NCI-H187 treated with DMSO at 0.1 percent for 48 hours (cell line): ENCODE measurements around the gene LHX4.

Experiments
- DNase-seq: peaks from one replicate; lab custom pipeline; 2025; lab: John Stamatoyannopoulos, UW

The LHX4 gene

DNA sequence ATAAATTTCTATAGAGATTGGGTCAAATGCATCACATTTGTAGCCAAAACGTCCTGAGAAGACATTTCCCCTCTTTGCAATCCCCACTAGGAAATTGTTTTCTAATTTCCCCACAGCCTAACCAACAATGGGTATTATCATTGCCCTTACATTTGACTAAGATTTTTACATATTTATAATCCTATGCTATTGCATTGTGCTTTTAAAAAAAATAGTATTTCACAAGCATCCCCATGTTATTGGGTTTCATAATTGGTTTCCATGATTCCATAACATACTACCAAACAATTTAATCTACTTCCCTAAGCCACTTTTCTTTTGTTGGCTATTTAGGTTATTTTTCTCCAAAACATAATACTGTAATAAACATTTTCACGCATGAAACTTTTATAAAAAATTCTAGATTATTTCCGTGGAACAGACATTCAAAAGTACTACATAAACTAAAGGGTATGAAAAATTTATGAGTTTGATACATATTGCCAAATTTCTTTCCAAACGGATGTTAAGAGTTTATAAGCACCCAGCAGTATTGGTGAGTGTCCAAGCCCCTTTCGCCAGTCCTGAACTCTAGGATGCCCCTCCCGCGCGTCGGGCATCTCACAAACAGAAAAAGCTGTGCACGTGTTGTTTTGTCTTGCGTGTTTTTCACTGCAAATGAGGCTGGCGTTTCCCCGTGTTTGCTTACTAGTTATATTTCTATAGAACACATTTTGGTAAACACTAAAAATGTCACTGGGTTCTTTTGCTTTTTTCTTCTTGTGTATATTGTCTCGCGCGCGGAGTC, 2.0 kb upstream of the LHX4 start:
- DNase-seq = no peak

DNA sequence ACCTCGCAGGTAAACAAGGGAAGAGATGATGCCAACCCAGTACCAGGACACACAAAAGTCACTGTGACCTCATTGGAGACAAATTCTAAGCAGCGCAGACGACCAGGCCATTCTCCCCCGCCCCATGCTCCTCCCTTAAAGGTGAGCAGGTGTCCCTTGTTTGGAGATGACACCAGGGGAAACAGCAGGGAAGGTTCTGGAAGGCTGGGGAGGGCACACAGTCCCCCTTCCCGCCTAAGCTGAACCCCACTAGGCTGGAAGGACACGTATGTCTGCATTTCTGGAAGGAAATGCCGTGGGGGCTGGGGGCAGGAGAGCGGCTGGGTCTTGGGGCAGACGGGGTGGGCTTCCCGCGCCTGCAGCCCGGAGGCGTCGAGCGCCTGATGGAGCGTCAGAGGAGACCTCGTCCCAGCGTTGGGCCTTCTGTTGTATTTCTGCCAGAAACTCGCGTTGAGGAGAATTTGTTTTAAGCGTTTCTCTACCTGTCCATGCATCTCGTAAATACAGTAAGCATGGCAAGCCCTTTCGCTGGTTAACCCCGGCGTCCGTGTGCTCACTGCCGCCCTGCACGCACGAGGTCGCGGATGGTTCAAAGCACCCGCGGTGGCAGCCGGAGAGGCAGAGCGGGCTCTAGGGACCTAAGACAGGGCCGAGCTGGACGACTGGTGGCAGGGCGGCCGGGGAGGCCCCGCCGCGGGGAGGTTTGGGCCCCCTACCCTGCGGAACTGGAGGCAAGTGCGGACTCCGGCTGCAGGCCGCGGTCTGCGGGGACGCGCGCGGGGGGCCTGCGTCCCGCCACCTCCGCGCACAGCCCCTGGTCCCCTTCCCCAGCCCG, 1.2 kb upstream of the LHX4 start:
- no peak for DNase-seq

DNA sequence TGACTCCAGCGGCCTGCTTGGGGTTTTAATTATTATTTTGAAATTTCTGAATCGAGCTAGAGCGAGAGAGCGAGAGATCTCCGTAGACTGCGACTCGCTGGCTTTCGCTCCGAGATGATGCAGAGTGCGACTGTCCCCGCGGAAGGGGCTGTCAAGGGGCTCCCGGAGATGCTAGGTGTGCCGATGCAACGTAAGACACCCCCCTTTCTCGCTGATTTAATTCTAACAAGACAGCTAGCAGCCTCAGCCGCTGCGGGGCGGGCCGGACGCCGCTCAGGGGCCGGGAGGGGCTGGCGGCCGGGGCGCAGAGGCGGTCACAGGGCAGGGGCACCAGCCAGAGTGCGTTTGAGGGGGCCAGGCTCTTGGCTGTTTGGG, 339 bp downstream of the LHX4 start:
- no peak for DNase-seq

DNA sequence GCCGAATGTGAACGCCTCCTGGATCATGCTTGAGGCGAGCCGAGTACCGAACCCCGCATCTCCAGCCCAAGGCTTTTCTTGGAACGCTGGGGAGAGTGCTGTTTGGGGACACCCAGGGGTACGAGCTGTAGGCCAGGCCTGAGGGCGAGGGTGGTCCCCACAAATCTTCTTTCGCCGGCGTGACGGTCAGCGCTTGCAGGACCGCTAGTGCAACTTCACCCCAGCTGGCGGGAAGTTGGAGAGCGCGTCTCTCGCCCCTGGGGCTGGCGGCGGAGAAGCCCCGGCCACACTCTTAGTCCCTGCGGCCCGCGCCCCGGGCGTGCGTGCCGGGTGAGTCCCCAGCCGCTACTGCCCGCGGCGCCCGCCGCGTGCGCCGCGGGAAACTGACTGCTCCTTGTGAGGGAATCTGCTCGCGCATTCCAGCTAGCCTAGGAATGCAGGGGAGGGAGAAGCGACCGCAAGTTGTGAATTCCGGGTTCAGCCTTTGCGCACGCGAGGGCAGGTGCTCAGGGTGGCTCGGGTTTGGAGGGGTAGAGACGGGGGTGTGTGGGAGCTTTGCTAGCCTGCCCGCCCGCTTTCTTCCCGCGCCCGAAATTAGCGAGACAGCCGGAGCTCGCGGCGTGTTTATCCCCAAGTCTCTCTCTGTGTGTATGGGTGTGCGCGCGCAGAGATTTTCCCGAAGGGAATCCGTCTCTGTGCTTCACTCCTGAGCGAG, 884 bp downstream of the LHX4 start:
- no peak for DNase-seq

DNA sequence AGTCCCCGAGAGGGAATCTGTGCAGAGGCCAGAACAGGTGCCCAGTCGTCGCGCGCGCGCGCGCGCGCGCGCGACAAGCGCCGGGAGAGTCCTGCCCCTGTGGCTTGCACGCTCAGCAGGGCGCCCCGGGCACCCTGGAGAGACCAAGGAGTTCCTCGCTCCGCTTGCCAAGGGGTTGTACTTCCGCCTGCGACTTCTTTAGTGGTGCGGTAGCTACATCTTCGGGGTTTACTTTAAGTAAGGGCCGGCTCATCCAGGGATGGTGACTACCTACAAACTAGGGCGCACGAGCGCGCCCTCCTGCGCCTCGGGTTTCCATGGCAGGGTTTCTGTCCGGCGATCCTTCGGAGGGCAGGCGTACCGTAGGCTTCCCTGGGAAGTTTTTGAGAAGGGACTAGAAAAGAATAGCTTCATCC, 1.4 kb downstream of the LHX4 start:
- no peak for DNase-seq

GRCh38 chr1:180231936-180232335, 1.9 kb downstream of the LHX4 start:
- no peak for DNase-seq

DNA sequence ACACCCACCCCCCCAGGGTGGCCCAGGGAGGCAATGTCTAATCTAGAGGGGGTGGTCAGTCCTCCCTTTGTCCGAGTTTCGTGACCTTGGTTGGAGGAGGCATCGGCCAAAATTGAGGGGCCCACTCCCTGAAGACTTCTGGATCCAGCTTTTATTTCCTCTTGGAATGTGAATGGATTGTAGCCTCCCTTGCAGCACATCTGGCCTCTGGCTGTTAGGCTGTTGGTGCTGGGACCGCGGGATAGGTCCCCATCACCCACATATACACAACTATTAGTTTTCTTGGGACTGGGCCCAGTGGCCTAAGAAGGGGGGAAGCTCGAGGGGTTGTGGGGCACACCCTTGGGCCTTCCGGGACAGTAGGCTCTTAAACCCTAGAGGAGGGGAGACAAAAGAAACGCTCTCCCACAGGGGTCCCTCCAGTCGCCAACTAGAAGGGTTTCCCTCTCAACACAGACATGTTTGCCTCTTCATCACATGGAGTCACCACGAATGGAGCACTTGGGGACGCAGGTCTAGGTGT, 2.5 kb downstream of the LHX4 start:
- no peak for DNase-seq

GRCh38 chr1:180233191-180234011, 3.3 kb downstream of the LHX4 start:
- DNase-seq = no peak

- no peak for DNase-seq
Observed at GRCh38 chr1:180234369-180235076, 4.5 kb downstream of the LHX4 start.

DNA sequence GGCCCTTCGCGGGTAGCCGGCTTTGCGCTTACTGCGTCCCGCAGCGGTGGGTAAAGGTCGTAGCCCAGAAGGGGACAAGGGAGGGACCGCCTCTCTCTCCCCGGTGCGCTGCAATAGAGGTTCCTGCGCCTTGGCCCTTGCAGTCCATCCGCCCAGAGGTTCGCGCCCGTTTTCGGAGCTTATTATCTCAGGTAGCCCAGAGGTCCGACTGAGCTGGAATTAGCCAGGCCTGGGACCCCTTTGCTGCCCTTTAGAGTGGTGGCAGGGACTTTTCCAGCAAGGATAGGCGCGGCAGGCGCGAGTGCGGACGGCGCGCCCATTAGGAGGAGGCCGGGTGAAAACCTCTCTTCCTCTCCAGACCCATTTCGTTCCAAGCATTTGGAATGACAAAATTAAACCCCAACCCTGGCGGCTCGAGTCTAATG, 5.0 kb downstream of the LHX4 start:
- DNase-seq = no peak

GRCh38 chr1:180235502-180236239, 5.6 kb downstream of the LHX4 start:
- no peak for DNase-seq

DNA sequence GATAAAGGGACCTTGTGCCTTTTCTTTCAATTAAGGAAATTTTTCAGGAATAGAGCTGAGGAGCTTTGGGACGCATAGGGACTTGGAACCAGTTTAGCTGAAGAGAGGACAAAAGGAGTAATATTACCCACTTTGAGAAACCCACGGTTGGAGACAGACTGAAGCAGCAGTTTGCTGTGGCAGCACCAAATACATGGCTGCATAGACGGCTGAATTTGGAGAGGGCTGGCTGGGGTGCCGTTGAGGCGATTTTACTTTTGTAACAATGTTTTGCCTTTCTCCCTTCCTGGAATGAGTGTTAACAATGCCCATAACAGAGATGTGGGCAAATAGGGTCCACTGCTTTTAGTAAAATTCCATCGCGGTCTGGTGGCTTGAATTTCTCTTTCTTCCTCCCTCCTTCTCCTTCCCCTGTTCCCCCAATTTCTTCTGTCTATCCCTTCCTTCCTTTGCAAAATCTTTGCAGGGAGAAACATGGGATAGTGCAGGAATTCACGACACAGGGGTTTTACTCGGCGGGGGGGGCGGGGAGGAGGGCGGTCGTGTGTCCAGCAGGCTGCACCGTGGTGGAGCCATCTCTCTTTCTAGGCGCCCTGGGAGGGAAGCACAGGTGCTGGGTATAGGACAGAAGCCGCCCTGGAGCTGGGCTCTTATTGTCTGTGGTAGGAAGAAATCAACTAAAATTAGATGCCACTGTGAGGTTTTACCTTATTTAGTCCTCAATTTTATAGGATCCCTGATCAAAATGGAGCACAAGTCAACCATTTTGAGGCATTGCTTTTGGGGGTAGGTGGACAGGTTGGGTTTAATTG, 6.8 kb downstream of the LHX4 start:
- DNase-seq = no peak

DNA sequence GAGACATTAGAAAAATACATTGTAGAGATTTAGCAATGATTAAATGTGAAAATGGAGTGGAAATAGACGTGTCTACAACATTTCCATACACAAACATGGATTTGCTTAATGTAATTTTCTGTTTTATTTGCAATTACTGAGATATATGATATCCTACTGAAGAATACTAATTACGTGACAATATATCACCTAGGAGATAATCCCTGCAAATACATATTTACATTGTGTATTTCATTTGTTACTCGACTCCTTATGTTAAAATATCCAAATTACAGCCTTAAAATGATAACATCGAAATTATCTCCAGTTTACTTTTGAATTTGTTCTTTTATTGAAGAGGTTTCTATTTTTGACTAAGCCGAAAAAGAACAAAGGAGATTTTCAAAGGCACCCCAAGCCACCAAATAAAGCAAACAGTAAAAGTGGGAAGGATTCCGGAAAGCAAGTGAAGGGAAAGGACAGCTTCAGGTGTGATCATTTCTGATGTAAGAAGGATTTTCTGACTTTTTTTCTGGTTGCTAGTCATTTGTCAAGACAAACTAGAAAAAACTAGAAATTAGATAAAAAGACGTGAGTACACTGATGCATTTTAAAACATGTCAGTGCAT, 7.9 kb downstream of the LHX4 start:
- DNase-seq = no peak

DNA sequence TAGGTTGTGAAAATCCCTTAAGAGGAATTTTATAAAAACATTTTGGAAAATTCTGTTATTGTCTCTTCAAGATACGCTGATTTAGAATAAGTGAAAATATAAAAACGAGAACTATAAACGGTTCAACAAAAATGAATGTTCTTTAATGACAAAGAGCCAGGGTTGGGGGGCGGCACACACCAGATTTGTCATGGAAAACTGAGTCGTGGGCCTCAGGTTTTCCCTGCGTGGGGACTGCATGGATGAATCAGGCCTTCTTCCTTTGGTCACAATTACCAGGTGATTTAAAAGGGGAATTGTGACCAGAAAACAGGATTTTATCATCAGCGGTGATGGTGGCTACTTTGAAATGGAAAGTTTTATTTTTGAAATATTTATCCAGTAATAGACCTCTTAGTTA, 8.6 kb downstream of the LHX4 start:
- DNase-seq = no peak

- no peak for DNase-seq
Observed at GRCh38 chr1:180239145-180240096, 9.4 kb downstream of the LHX4 start.

DNA sequence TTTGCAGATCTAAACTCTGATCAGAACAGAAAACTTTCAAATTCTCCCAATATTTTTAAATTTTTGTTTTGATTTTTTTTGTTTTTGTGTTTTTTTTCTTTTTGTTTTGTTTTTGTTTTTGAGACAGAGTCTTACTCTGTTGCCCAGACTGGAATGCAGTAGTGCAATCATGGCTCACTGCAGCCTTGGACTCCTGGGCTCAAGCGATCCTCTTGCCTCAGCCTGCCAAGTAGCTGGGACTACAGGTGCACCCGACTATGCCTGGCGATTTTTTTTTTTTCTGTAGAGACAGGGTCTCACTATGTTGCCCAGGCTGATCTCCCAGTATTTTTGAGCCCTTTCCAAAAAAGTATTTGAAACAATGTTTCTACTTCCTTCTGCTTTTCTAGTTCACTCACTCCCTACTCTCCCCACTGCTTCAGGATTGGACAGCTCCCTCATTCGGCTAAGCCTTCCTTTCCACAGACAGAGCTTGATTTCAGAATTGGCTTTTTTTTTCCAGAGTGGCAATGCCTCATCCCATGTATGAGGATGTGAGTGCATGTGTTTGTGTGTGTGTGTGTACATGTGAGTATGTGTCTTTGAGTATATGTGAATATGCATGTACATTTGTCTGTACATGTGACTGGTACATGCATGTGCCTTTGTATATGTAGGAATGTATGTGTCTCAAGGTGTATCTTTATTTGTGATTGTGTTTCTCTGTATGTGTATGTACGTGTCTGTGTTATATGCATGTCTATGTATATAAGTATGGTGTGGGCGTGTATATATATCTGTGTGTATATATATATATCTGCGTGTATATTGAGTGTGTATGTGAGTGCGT, 11.9 kb downstream of the LHX4 start:
- DNase-seq = no peak
